Subcutaneous adipose tissue (tissue), 4 donors: ENCODE results near the gene PDE4D. TPM values are rescaled to one million over a fixed set of nuclear protein-coding genes. Genes with fewer than 3 reads are reported as not detected.

Source experiments
- CTCF ChIP-seq: fragments of 450-650 bp; IDR thresholded peaks from one replicate; pipeline ENCODE4 v1.5.1; 2016; ENCODE audit warnings: low read depth, mild to moderate bottlenecking, control low read depth, antibody characterized with exemption, moderate library complexity
- total RNA-seq, 4 donors: library from RNA; depleted of rRNA; stranded (reverse); fragments of >200 nt; gene quantifications; one replicate each; pipeline ENCODE4 v1.1.0, GENCODE V29; 2016

Gene PDE4D
- total RNA-seq, 4 donors from 2014 or later = 15.0 to 24.0 (median 18.5) TPM

DNA sequence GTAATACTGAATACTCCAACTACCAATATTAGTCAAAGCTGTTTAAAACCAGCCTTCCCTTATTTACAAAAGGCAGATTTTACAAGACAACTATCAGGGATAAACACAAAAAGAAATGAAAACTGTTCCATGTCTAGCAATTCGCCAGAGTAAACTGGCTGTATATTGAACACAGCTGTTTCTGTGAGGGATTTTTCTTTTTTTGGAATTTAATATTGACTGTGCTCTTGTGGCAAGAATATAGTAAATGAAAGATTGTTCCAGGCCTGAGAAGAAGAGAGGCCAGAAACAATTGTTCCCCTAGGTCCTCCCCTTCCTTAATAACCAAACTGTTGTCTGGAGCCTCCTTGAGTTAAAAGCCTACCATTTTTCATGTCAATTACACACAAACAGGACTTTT is 188.6 kb downstream of the PDE4D start:
- no peak for TF ChIP-seq CTCF

DNA sequence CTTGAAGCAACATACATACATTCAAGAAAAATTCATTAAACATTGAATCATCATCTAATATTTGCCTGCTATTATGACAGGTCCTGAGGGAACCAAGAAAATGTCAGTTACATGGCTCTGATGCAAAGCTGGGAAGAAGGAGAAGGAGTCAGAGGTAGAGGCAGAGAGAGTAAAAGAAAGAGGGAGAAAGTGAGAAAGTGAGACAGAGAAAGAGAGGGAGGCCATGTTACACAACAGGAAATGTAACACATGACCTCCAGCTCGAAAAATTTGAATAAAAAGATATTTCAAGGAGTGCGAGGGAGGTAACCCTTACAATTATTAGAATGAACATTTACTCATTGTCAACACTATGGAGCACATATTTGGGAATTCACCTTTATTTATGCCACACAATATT is 189.7 kb downstream of the PDE4D start:
- no peak for TF ChIP-seq CTCF

GRCh38 chr5:59698207-59699178 is 195.0 kb downstream of the PDE4D start:
- no peak for TF ChIP-seq CTCF

- TF ChIP-seq CTCF = no peak
These were observed 199.1 kb downstream of the PDE4D start for GRCh38 chr5:59694411-59694810.

DNA sequence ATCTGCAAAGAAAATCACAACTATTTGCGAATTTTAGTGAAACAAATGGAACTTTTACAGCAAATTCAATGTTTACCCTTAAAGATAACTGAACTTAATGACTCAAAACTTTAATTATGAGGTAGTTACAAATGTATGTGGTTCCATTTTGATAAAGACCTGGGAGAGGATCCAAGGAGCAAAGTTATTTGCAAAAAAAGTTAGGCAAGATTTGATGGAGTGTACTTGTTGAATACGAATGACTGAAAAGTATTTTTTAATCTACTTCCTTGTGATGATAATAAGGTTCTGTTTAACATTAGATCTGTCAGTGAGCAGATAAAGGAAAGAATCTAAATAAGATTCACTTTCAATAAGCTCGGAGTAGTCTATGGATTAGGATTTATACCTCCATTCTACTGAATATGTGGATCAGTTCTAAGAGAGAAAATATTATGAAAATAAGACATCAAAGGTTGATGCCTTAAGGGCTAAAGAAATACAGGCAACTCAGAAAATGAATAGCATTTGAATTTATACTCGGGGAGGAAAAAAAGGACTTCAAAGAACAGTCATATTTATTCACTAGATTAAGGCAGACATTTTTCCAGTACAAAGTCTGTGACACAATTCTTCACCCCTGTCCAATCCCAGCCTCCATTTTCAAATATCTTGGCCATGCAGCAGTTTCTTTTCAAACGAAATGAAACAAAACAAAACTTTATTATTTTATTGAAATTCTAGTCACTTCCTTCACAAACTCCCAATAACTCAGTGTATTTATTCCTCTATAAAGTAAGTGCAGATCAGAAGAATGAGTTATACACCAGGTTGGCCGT is 199.8 kb downstream of the PDE4D start:
- TF ChIP-seq CTCF = no peak

- no peak for TF ChIP-seq CTCF
These were observed 207.7 kb downstream of the PDE4D start for GRCh38 chr5:59685793-59686192.

DNA sequence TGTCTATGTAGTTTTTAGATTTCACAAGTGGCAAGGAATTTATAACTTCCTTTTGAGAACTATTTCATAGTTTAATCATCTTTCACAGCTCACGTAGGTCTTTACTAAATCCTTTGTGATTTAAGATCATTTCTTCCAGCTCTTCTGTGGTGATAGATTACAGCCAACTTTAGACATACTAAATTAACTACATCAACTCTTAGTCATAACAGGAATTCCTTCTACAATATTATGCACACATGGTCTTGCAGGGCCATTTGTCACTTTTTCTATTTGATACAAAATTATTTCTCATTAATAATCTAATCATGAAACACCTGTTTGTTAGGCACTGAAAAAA is 208.4 kb downstream of the PDE4D start:
- TF ChIP-seq CTCF = no peak
